Measurements from ENCODE around the gene LARP4B. TPM values are rescaled to one million over a fixed set of nuclear protein-coding genes. Genes with fewer than 3 reads are reported as not detected.

The LARP4B gene
- total and polyA plus RNA-seq, 2 of the 13 experiments (the other 11 are each of a cell fraction or from before 2014, with no cell fraction given), result 19.5 to 30.2 TPM

GRCh38 chr10:787933-788651, 143.4 kb downstream of the LARP4B start (continued):
- TF ChIP-seq GPN1 (CRISPR knock-in tag; IDR thresholded peaks at IDR 0.05; ENCODE audit: borderline replicate concordance), result no peak
- TF ChIP-seq PHF21A (CRISPR knock-in tag; IDR thresholded peaks at IDR 0.05), result no peak
- TF ChIP-seq MYNN (CRISPR knock-in tag; IDR thresholded peaks at IDR 0.05; ENCODE audit: low read depth), result no peak
- no peak for TF ChIP-seq ZNF609 (CRISPR knock-in tag; IDR thresholded peaks at IDR 0.05; ENCODE audit: borderline replicate concordance)

- Histone ChIP-seq H3K4me3 (replicated peaks in 1 of 3; ENCODE audit: insufficient read depth in 1 of 3, low read depth in 2 of 3, low read length in 3 of 3) (no peak overlapping the region), H3K36me3 (replicated peaks in 1 of 2; ENCODE audit: control insufficient read depth in 1 of 2, insufficient read depth in 2 of 2, low read length in 2 of 2) (no peaks in the 10 kb centered on the region), H4K20me1 (ENCODE audit: insufficient read depth, low read length) (no peaks in the 10 kb centered on the region), H3K27ac (ENCODE audit: extremely low read length, insufficient read depth, low read length) (no peak overlapping the region), H3K4me2 (ENCODE audit: low read depth, low read length) (no peak overlapping the region), H2AFZ (ENCODE audit: low read length) (no peak overlapping the region), H3K4me1 (ENCODE audit: insufficient read depth, low read length) (peaks cover 48% of the 10 kb centered on the region), H3K27me3 (ENCODE audit: control insufficient read depth in 1 of 2, insufficient read depth in 2 of 2, low read length in 2 of 2) (peaks cover 5 to 16% of the 10 kb centered on the region in 2 experiments; a peak in 2 of 5 replicates), H3K79me2 (ENCODE audit: insufficient read depth, low read length) (no peaks in the 10 kb centered on the region), H3K9me3 (ENCODE audit: low read length) (no peaks in the 10 kb centered on the region), H3K9ac (ENCODE audit: insufficient read depth, low read depth, low read length) (no peak overlapping the region)
- in situ Hi-C loops (cut with HindIII; ENCODE audit: extremely low pct_ligation_motif_present, low pct_unique_long_range_greater_than_20kb), result loop anchor here (5.0 kb wide), 1 partner anchor 275 kb away; no protein-coding TSS in a partner anchor
- no TSS peak for BruUV-seq (replicated peaks)
- ATAC-seq (no peak), FAIRE-seq (no peak), DNase-seq (ENCODE audit: low spot score) (no peak)
- POLR2A ChIA-PET, result no interaction called here
- intact Hi-C loops (cut with micrococcal nuclease; ENCODE audit: unreplicated experiment), result loop anchor here (5.0 kb wide), 1 partner anchor 100 kb away; the partner anchor contains the start of gene DIP2C
- 87% methylated on average over 25 of the region's 44 CpGs for WGBS (ENCODE audit: low lambda C conversion rate)
- CTCF ChIA-PET (ENCODE audit: low intra/inter-chr PET ratio, low total read pairs), result no interaction called here
- TF ChIP-seq MIXL1 (CRISPR knock-in tag; IDR thresholded peaks at IDR 0.05), result no peak
- no peak for TF ChIP-seq HINFP (CRISPR knock-in tag; IDR thresholded peaks at IDR 0.05; ENCODE audit: low read depth)
- TF ChIP-seq HDAC6 (IDR thresholded peaks at IDR 0.05; ENCODE audit: low read depth, low read length), result no peak
- no peak for TF ChIP-seq ZNF343 (CRISPR knock-in tag; IDR thresholded peaks at IDR 0.05)
- no peak for TF ChIP-seq ARID5B (CRISPR knock-in tag; IDR thresholded peaks at IDR 0.05)
- TF ChIP-seq JUN (CRISPR knock-in tag; IDR thresholded peaks at IDR 0.05), result no peak
Measured at GRCh38 chr10:786633-787474, 144.7 kb downstream of the LARP4B start.
